Measurements from ENCODE around the gene SLC36A1. TPM values are rescaled to one million over a fixed set of nuclear protein-coding genes. Genes with fewer than 3 reads are reported as not detected.

Gene SLC36A1
- 10 to 100 TPM in 1 of 6 donors, 1 to 10 TPM in 5; 5.0 to 11.3 (median 6.0) TPM for total RNA-seq
- polyA plus RNA-seq = 1 to 10 TPM; 2.2 to 4.0 TPM

DNA sequence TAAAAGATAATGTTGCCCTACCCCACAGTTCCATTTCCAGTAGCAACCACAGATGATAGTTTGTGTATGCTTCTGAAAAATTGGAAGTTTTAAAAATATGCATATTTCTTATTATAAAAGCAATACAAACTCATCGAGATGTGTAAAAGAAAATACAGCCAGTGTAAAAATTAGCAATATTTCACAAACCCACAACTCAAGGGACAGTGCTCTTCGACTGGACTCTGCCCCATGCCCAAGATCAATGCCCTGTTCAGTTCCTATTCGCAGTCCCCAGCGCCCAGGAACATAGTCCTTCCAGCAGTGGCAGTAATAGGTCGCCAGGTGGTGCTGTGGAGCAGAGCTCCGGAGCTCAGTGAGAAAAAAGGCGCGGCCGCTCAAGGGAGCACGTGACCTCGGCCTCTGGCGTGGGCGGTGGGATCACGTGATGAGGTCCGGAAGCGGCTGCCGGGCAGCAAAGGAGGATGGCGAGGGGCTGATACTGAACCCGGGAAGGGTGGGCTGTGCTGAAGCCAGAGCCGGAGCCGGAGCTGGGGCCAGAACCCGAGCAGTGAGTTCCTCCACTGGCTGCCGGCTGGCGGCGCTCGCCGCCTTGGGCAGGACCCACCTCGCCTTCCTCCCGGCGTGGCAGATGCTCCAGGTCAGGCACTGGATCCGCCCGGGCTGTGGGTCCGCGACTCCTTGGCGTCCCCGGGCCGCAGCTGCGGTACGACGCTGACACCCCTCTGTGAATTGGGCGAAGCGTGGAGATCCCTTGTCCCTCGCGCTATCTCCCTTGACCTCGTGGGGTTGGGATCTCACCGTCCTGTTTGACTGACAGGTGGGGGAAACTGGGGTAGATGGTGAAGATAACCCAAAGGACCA lies at the start of gene SLC36A1:
Gene SLC36A1, plus strand, starts transcription at position 430 of the 864 bp plus-strand sequence. CDS start 11,190 bp downstream, outside the sequence.
- WGBS, 2 donors = 0% methylated on average over 41 to 46 of the region's 46 CpGs
- peak within 1 kb of the TSS in 2 of 4 donors; percentile 26 to 42 for H3K27ac ChIP-seq
- peak within 1 kb of the TSS; percentile 68 to 77 (median 74) for H3K4me3 ChIP-seq
- DNase-seq (peak; percentile 89 to 97 (median 95)), ATAC-seq (peak; percentile 97 to 99 (median 98)), FAIRE-seq (no peak)
- H3K9me3 ChIP-seq = no peaks in the 10 kb centered on the region
- H3K36me3 ChIP-seq = no peaks in the 10 kb centered on the region
- intact Hi-C loops (cut with DNase I) = loop anchor here in 2 of 3 donors (5.0 kb wide), 1 partner anchor 55 kb away; no protein-coding TSS in a partner anchor
- H3K4me1 ChIP-seq = no peaks in the 10 kb centered on the region
- H3K27me3 ChIP-seq = no peaks in the 10 kb centered on the region
- TF ChIP-seq, protein P1, sequence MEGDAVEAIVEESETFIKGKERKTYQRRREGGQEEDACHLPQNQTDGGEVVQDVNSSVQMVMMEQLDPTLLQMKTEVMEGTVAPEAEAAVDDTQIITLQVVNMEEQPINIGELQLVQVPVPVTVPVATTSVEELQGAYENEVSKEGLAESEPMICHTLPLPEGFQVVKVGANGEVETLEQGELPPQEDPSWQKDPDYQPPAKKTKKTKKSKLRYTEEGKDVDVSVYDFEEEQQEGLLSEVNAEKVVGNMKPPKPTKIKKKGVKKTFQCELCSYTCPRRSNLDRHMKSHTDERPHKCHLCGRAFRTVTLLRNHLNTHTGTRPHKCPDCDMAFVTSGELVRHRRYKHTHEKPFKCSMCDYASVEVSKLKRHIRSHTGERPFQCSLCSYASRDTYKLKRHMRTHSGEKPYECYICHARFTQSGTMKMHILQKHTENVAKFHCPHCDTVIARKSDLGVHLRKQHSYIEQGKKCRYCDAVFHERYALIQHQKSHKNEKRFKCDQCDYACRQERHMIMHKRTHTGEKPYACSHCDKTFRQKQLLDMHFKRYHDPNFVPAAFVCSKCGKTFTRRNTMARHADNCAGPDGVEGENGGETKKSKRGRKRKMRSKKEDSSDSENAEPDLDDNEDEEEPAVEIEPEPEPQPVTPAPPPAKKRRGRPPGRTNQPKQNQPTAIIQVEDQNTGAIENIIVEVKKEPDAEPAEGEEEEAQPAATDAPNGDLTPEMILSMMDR (IDR thresholded peaks at IDR 0.05) = peak; percentile 88 to 94 (median 91)

DNA sequence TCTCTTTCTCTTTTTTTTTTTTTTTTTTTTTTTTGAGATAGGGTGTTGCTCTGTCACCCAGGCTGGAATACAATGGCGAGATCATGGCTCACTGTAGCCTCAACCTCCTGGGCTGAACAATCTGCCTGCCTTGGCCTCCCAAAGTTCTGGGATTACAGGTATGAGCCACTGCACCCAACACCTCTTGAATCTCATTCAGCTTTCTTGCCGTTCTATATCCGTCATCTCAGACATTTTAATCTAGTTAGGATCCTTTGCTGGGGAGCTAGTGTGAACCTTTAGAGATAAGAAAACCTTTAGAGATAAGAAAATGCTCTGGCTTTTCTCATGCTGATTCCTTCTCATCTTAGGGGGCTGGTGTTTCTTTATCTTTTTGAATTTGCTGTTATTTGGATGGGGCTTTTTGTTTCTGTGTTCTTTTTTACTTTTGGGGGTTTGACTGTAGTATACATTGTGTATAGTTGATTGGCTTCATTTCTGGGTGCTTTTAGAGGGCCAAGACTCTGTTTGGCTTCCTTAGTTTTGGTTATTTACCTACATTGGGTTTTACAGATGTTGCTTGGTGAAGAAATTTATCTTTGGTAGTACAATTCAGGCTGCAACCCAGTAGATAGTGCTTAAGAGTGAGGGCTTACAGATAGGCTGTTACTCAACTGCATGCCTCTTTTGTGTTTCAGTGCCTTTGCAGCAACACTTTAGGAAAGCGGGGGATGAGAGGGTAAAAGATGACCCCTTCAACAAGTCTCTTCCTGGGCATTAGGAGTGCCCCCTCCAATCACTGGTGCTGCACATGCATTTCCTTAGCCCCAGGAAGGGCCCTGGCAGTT lies 41.9 kb upstream of the SLC36A1 start:
- Histone ChIP-seq H3K9me3 (no peaks in the 10 kb centered on the region), H3K27me3 (no peaks in the 10 kb centered on the region), H3K27ac (no peak overlapping the region), H3K36me3 (no peaks in the 10 kb centered on the region), H3K4me3 (no peak overlapping the region), H3K4me1 (no peaks in the 10 kb centered on the region)
- FAIRE-seq = no peak
- no peak for ATAC-seq
- intact Hi-C loops (cut with DNase I) = no loop called here
- DNase-seq = no peak
- TF ChIP-seq, protein P1 (IDR thresholded peaks at IDR 0.05) = no peak
- 33 to 46% methylated on average over 4 of the region's 4 CpGs for WGBS, 2 donors

DNA sequence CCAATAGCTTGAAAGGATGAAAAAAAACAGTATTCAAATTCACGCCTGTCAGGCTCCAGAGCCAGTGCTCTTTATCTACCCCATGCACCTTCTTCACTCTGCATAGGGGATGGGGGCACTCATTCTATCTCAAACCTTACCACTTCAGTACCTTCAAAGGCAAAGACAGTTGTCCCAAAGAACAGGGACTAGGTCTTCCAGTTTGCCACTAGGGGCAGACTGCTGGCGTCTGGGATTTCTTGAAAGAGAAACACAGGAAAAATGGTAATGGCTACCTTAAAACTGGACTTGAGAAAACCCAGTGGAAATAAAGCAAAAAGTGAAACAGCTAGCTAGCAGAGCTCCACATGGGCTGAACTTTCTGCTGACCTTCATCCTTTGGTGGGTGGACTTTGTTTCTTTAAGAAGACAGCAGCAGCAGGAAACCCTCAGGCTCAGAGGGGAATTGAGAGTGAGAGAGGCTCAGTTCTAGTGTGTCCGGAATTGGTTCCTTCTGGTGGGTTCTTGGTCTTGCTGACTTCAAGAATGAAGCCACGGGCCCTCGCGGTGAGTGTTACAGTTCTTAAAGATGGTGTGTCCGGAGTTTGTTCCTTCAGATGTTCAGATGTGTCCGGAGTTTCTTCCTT lies 41.0 kb upstream of the SLC36A1 start:
- FAIRE-seq = no peak

DNA sequence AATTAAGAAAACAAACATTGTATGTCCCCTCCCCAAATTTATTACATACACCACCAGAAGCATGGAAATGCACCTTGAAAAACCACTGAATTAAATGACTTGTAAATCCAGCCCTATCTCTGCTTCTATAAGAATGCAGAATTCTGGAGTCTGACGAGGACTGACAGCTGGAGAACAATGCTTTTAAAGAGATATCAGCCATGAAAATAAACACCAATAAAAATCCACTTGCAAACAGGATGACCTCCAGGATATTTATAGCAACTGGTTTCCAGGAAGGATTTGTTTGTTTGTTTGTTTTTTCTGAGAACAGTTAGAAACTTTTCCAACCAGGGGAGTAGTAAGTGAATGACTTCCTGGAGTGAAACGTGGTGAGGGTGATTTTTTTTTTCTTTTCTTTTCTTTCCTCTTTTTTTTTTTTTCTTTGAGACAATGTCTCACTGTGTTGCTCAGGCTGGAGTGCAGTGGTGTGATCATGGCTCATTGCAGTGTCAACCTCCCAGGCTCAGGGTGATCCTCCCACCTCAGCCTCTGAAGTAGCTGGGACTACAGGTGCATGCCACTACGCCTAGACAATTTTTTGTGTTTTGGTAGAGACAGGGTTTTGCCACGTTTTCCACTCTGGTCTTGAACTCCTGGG lies 38.7 kb upstream of the SLC36A1 start:
- FAIRE-seq (no peak), ATAC-seq (no peak), DNase-seq (no peak)
- intact Hi-C loops (cut with DNase I) = no loop called here
- no peaks in the 10 kb centered on the region for H3K27me3 ChIP-seq
- H3K27ac ChIP-seq = no peak overlapping the region
- H3K4me3 ChIP-seq = no peak overlapping the region
- H3K4me1 ChIP-seq = no peaks in the 10 kb centered on the region
- 28 to 31% methylated on average over 4 of the region's 4 CpGs for WGBS, 2 donors
- H3K36me3 ChIP-seq = no peaks in the 10 kb centered on the region
- H3K9me3 ChIP-seq = no peaks in the 10 kb centered on the region
- TF ChIP-seq, protein P1 (IDR thresholded peaks at IDR 0.05) = no peak

More for the DNA sequence above, 41.0 kb upstream of the SLC36A1 start:
- H3K27ac ChIP-seq = no peak overlapping the region
- no peaks in the 10 kb centered on the region for H3K36me3 ChIP-seq
- H3K27me3 ChIP-seq = no peaks in the 10 kb centered on the region
- ATAC-seq (no peak), DNase-seq (no peak)
- intact Hi-C loops (cut with DNase I) = no loop called here
- TF ChIP-seq, protein P1 (IDR thresholded peaks at IDR 0.05) = peak in 2 of 4 donors; percentile 16 to 32
- H3K4me3 ChIP-seq = no peak overlapping the region
- 60 to 65% methylated on average over 6 to 8 of the region's 8 CpGs for WGBS, 2 donors
- no peaks in the 10 kb centered on the region for H3K9me3 ChIP-seq
- no peaks in the 10 kb centered on the region for H3K4me1 ChIP-seq

Measured in pancreas (tissue), 10 donors.